GM19238 (cell line): ENCODE measurements around the gene GNG7.
A peak's percentile ranks its signal among the peaks of the same experiment; 100 is the strongest.
"Not testable (repeated sequence)": the region's sequence is repeated elsewhere in the genome, so short reads cannot be mapped to it uniquely, and the experiment has no call there.

ENCODE experiments used
- DNase-seq: peaks from one replicate; pipeline ENCODE4 v3.0.0; 2011; ENCODE audit warnings: low spot score; ENCODE audit not compliant: insufficient read length

GNG7 gene

DNA sequence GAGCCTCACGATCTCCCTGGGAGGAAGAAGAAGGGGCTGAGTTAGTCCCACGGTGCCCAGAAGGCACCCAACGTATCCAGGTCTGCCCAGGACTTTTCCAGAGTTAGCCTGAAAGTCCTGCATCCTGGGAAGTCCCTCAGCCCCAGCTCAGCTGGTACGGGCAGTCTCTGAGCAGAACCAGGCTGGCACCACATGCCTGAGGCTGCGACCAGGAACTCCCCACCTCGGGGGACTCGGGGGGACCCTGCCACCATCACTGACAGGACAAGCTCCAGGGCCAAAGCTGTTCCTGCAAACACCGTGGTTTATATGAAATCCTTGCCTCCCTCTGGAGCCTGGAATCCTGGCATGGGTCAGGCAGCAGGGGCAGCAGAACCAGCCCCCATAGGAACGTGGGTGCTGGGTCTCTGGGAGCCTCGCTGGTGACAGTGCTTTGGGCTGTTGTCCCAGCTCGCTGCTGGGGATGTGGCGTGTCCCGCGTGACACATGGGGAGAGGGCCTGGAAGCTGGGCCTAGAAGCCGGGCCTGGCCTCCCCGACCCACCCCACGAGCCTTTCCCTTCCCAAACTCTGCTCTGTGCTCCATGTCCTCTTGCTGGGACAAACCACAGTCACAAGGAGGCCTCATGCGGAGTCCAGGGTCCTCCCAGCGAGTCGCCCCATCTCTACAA, 55.5 kb downstream of the GNG7 start:
- no peak for DNase-seq

DNA sequence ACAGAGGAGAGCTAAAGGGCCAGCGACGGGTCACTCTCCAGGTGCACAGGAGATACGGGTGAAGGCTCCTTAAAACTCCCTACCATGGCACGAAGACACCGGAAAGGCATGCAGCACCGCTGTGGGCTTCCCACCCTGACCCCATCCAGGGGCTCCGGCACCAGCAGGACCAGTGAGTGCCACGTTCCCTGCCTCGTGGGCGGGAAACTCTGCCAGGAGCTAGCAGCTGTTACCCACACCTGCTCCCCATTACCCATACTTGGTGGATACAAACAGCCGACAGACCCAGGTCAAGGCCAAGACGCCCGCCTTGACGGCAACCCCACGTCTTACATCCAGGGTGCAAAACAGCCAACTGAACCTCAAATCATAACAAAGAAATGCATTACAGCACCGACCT, 56.7 kb downstream of the GNG7 start:
- no peak for DNase-seq

DNA sequence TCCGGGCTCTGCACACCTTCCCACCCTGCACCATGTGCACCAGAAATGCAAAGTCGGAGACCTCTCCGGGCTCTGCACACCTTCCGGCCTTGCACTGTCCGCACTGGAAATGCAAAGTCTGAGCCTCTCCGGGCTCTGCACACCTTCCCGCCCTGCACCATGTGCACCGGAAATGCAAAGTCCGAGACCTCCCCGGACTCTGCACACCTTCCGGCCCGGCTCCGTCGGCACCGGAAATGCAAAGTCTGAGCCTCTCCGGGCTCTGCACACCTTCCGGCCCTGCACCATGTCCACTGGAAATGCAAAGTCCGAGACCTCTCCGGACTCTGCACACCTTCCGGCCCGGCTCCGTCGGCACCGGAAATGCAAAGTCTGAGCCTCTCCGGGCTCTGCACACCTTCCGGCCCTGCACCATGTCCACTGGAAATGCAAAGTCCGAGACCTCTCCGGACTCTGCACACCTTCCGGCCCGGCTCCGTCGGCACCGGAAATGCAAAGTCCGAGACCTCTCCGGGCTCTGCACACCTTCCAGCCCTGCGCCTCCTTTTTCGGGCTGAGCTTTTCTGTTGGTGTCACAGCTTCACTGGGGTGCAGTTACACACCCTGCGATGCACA, 59.3 kb downstream of the GNG7 start:
- not testable (repeated sequence) for DNase-seq

DNA sequence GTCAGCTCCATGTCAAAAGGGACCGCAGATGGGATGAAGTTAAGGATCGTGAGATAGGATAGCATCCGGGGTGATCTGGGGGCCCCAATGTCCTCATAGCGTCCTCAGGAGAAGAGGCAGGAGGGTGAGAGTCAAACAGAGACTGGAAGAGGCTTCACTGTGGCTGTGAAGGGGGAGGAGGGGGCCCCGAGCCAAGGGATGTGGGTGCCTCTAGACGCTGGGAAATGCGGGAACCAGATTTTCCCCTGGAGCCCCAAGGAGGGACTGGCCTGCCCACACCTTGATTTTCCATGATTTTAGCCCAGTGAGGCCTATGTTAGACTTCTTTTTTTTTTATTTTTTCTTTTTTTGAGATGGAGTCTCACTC, 61.2 kb downstream of the GNG7 start:
- no peak for DNase-seq

DNA sequence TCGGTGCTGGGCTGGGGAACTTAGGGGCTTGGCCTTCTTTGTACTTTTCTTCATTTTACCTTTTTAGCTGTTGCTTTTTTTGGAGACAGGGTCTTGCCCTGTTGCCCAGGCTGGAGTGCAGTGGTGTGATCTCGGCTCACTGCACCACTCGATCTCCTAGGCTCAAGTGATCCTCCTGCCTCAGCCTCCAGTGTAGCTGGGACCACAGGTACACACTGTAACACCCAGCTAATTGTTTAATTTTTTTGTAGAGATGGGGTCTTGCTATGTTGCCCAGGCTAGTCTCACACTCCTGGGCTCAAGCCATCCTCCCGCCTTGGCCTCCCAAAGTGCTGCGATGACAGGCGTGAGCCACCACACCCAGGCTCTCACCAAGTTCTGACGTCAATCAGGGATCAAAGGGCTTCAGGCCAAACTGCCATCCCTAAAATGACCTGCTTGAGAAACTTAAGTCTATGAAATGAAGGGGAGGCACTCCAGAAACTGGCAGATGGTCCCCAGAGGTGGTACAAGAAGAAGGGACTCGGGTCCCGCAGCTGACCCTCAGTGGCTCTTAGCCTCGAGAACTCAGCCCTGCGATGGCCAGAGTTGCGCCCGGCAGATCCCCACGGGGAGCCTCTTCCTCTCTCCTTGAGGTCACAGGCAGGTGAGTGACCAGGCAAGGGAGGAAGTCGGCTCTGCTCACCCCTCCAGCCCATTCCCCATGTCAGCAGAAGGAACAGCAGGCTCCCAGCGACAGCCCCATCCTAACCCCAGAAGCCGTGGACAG, 61.7 kb downstream of the GNG7 start:
- no peak for DNase-seq

DNA sequence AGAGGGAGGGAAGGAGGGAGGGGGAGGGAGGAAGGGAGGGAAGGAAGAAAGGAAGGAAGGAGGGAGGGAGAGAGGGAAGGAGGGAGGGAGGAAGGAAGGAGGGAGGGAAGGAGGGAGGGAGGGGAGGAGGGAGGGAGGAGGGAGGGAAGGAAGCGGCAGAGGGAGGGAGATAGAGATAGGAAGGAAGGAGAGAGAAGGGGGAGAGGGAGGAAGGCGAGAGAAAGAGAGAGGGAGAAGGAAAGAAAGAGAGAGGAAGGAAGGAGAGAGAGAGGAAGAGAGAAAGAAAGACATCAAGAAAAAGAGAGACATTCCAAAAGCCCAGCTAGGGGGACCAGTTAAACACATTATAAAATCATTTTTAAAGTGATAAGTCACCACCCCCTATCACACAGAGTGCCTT, 62.5 kb downstream of the GNG7 start:
- no peak for DNase-seq

DNA sequence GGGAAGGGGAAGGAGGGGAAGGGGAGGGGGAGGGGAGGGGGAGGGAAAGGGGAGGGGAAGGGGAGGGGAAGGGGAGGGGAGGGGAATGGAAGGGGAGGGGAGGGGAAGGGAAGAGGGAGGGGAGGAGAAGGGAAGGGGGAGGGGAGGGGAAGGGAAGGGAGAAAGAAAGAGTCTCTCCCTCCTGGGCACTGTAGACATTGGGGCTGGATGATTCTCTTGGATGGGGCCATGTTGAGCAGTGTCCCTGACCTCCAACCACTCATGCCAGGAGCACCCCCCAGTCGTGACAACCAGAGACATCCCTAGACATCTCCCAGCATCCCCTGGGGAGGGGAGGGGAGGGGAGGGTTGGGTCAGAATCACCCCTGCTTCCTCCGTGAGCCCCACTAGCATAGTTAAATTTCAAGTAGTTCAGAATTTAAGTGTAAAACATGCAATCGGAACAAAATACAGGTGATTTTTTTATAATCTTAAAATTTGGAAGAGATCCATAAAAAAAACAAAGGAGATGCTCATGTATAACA, 64.0 kb downstream of the GNG7 start:
- no peak for DNase-seq

DNA sequence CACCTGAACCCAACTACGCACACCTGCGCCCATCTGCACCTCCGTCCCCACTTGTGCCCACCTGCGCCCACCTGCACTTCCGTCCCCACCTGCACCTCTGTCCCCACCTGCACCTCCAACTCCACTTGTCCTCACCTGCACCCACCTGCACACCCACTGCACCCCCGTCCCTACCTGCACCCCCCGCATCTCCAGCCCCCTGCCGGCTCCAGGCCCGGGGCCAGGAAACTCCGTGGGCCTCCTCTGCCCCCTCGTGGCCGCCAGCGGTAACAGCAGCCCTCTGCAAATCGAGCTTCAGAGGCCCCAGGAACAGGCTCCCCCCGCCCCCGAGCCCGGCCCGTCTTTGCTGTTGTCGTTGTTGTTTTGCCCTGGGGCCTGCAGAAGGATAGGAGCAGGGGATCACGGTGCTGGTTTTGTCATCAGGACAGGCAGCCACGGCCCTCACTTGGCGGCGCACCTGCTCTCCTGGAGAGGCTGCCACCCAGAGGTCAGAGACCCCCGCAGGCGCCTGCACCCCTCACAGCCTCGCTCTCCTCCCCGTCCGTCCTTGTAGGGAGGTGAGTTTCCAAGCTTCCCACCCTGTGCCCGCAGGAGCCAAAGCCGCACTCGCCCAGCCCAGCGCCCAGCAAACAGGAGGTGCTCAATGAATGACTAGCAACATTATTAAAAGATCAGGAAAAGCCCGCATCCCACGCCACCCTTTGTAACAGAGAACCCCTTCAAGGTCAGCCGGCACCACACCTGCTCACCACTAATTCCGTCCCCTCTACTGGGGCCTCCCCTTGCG, 65.4 kb downstream of the GNG7 start:
- peak; percentile 89 for DNase-seq

DNA sequence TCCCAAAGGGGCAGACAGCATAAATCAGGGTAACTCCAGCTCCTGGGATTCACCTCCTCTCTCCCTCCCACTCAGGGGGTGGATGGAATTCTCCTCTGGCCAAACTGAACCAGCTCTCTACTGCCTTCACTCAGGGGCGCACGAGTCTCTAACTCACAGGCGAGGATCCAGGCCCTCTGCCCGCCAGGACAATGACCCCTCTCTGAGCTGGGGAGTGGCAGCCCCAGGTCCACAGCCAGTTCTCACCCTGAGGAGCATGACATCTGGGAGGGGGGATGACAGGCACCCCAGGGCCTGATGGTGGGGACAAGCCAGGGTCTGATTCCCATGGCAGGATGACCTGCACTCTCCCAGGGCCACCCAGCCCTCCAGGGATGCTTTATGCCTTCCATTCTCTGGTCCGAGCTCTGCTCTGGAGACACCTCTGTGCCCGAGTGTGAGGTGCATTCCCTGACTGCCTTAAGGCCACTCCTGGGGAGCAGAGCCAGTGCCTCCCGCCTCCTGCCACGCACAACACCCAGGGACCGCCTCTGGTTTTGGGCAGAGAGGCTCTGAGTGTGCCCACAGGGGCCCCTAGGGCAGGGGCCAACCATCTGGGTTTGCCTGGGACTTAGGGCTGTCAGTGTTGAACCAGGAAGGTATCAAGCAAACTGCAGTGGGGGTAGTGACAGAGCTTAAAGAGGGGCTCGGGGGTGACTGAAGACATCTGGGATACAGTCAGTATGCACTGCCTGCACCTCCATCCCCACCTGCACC, 66.2 kb downstream of the GNG7 start:
- no peak for DNase-seq

DNA sequence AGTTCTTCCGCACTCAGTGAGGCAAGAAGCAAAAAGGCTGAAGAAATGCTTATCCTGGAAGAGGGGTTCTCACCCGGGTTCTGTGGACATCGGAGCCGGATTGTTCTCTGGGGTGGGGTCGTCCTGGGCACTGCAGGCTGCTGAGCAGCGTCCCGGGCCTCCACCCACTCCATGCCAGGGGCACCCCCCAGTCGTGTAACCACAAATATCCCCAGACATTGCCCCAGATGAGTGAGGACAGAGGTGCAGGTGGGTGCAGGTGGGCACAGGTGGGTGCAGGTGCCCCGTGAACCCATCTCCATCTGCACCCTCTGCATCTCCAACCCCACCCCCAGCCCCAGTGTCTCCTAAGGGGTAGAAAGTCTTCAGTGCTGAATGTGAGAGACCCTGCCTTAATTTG, 67.5 kb downstream of the GNG7 start:
- no peak for DNase-seq

DNA sequence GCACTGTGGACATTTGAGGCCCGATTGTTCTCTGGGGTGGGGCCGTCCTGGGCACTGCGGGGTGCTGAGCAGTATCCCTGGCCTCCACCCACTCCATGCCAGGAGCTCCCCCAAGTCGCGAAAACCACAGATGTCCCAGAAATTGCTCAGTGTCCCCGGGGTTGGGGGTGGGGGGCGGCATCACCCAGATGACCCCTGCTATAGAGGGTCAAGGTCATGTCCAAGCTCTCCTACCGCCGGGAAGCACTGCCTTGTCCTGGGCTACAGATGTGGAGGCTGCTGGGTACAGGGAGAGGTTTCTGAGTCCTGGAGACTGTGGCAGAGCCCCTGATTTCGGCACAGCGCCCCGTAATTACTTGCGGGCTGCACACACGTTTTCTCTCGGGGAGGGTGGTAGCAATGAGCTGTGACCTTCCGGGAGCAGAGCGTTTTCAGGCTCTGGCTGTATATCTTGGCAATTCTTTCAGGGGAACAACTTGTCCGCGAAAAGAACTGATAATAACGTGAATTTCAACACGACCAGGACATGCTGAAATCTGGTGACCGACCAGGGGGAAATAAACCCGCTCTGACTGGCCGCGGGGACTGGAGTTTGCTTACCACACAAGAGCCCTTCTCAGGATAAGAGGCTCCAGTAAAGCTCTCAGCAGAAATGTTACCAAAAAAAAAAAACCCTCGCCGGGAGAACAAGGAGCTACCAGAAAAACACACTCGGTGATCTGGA, 68.1 kb downstream of the GNG7 start:
- no peak for DNase-seq

DNA sequence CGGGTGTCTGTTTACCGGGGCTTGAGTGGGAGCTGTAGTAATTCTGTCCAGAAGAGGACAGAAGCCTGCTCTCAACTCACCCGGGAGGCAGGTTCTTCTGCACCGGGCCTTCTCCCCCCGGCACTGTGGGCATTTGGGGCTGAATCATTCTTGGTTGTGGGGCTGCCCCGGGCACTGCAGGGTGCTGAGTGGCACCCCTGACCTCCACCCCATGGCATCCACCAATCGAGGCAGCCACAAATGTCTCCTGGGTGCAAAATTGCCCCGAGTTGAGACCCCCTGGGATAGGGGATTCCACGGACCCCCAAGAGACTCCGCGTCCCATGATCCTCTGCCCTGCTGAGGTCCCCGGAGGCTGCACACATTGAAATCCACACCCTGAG, 68.8 kb downstream of the GNG7 start:
- no peak for DNase-seq

DNA sequence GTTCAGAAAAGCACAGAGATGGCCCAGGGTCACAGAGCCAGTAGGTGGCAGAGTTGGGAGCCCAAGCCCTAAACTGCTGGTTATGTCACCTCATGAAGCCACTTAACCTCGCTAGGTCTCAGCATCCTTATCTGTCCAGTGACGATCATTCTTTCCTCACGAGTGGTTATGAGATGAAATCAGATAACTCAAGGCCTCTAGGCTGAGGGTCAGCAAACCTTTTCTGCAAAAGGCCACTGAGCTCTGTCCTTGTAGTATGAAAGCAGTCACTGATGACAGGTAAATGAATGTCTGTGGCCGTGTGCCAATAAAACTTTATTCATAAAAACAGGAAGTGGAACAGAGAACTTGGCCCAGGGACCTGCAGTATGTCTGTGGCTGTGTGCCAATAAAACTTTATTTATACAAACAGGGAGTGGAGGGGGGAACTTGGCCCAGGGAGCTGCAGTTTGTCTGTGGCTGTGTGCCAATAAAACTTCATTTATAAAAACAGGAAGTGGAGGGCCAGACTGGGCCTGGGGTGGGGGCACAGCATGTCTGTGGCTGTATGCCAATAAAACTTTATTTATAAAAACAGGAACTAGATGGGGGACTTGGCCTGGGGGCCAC, 71.2 kb downstream of the GNG7 start:
- no peak for DNase-seq

DNA sequence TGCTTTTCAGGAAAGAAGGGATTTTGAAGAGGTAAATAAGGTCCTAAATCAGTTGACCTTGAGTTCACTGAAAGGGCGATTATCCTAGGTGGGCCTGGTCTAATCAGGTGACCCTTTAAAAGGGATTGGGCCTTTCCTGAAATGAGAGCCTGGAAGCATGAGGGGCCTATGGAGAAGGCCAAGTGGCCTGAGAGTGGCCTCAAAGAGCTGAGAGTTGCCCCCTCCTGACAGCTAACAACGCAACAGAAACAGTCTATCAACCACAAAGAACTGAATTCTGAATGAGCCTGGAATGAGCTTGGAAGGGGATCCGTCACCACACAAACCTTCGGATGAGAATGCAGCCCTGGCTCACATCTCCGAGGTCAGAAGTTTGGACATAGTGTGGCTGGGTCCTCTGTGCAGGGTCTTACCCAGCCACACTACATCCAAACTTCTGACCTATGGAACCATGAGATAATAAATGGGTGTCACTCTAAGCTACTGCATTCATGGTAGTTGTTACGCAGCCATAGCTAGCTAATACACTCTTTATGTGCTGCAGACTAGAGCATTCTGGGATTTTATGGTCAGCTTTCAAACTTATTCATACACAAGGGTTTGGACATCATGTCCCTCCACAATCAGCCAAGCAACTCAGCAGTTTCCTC, 72.0 kb downstream of the GNG7 start:
- no peak for DNase-seq

DNA sequence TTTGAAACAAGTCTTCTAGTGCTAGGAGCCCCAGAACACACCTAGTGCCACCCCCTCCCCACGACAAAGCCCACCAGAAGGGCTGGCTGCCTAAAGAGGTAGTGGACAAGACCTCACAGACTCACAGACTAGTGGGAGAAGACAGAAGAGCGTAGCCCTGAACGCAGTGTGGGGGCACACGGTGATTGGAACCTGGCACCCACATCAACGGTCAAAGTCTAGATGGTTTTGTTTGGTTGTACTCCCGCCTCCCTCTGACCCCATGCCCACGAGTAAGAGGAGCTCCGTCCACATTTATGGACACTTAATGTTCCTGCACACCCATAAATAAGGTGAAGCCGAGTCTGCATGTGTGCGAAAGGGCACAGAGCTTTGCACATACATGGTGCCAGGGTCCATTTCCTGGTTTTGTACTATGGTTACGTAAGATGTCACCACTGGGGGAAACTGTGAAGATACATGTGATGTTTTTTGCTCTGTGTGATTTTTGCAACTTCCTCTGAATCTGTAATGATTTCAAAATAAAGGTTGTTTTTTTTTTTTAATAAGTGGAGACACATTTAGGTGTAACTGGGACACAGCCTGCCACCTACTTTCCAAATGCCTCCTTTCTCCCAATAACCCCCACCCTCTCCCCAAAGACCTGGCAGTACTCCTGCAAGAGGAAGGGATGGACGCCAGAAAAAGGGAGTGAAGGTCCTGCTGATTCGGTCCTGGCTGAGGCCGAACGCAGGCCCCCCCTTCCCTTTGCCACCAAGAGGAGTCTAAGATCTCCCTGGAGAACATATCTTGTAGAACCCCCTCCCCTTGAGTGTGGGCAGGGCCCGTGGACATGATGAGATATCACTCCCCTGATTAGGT, 72.8 kb downstream of the GNG7 start:
- no peak for DNase-seq

DNA sequence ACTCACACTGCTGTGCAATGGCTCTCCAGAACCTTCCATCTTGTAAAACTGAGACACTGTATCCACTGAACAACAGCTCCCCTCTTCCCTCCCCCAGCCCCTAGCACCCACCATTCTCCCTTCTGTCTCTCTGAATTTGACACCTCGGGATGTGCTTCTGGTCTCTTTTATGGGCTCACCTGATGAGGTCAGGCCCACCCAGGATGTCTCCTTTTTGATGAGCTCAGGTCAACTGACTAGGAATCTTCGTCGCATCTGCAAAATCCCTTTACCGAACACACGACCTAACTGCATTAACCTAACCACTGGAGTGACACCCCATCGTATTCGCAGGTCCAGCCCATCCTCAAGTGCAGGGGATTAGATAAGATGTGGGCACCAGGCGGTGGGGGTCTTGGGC, 73.9 kb downstream of the GNG7 start:
- no peak for DNase-seq

DNA sequence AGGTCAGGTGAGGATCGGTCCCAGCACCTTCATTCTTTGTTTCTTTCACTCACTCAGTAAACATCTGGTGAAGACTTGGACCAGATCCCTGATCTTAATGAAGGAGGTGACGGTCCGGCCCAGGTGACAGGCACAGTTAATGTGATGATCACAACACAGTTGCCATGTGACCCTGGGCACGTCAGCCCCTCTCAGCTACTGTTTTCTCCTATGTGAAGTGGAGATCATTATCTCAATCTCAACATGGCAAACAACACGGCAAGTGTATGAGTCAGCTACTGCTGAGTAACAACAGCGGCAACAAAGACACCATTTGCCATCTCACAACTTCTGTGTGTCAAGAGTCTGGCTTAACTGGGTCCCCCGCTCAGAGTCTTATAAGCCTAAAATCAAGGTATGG, 74.6 kb downstream of the GNG7 start:
- DNase-seq, result no peak

DNA sequence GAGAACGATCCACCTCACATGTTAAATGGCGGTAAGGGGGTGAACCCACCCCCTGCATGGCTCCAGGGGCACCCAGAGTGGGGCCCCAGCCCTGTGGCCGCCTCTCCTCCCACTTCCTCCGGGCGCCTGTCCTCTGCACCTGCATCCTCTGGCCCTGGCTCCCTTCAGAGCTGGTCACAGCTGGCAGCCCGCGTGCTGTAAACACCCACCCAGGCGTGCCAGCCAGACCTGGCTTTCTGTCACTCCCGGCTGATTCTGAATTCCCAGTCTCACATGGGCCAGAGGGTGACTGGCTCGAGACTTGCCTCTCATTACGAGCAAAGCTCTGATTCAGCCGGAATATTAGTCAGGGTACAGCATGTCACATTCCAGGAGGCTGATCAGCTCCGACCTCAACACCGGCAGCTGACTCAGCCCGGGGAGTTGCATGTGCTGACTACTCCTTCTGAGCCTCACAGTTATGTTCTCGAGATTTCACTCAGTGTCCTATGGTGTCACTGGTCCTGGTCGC, 75.1 kb downstream of the GNG7 start:
- DNase-seq, result no peak
